OCI-LY7 (cell line): ENCODE measurements around the gene DGLUCY. TPM values are rescaled to one million over a fixed set of nuclear protein-coding genes. Genes with fewer than 3 reads are reported as not detected.

Experiments used
- BruUV-seq: library from RNA; stranded (reverse); fragments of 400-500 nt; replicated peaks from 2 replicates; lab custom pipeline; 2021; lab: Mats Ljungman, UMichigan
- CTCF ChIA-PET: fragments of 300-600 bp; sonication (Branson Sonifier 250); formaldehyde crosslinking; loops from one replicate; lab custom pipeline; 2022; ENCODE audit warnings: antibody characterized with exemption; ENCODE audit not compliant: unreplicated experiment; lab: Charles Lee
- POLR2A ChIA-PET: fragments of 300-600 bp; sonication (Branson Sonifier 250); formaldehyde crosslinking; loops from one replicate; lab custom pipeline; 2022; ENCODE audit warnings: antibody characterized with exemption; lab: Charles Lee
- DNase-seq: peaks from one replicate; pipeline ENCODE4 v3.0.0-alpha.2; 2015; ENCODE audit warnings: low spot score
- H2AFZ ChIP-seq: fragments of 200-600 bp; sonication (generic), shearing (Covaris generic); 2 replicates; pipeline ENCODE4 v1.6.1; 2014; ENCODE audit warnings: mild to moderate bottlenecking, antibody characterized with exemption, low read length, moderate library complexity
- H3K27ac ChIP-seq: fragments of 200-600 bp; sonication (generic); 2 replicates; pipeline ENCODE4 v1.5.1; 2014; ENCODE audit warnings: mixed run types, low read depth, mild to moderate bottlenecking, moderate library complexity, low read length, inconsistent platforms; ENCODE audit not compliant: poor library complexity, severe bottlenecking
- H3K36me3 ChIP-seq: fragments of 200-600 bp; sonication (generic); 2 replicates; pipeline ENCODE4 v1.6.1; 2014; ENCODE audit warnings: mild to moderate bottlenecking, antibody characterized with exemption, low read length, moderate library complexity, mixed read lengths; ENCODE audit not compliant: insufficient read depth
- H3K4me1 ChIP-seq: fragments of 200-600 bp; sonication (generic); 2 replicates; pipeline ENCODE4 v1.5.1; 2014; ENCODE audit warnings: mild to moderate bottlenecking, low read length; ENCODE audit not compliant: insufficient read depth, poor library complexity, severe bottlenecking
- H3K4me2 ChIP-seq: fragments of 200-600 bp; sonication (generic); 2 replicates; pipeline ENCODE4 v1.6.1; 2014; ENCODE audit warnings: mild to moderate bottlenecking, low read length
- H3K4me3 ChIP-seq: fragments of 200-600 bp; sonication (generic); 2 replicates; pipeline ENCODE4 v1.5.1; 2014; ENCODE audit warnings: mild to moderate bottlenecking, low read depth, low read length; ENCODE audit not compliant: poor library complexity, severe bottlenecking
- H3K79me2 ChIP-seq: fragments of 200-600 bp; sonication (generic); 2 replicates; pipeline ENCODE4 v1.6.1; 2016; ENCODE audit warnings: low read depth, mild to moderate bottlenecking, low read length, moderate library complexity, mixed read lengths; ENCODE audit not compliant: insufficient read depth
- H3K9me2 ChIP-seq: fragments of 200-600 bp; sonication (generic); 2 replicates; pipeline ENCODE4 v1.6.1; 2016; ENCODE audit warnings: mild to moderate bottlenecking, low read length, mixed read lengths; ENCODE audit not compliant: insufficient read depth
- H3K9me3 ChIP-seq: fragments of 200-600 bp; sonication (generic); 2 replicates; pipeline ENCODE4 v1.6.1; 2014; ENCODE audit warnings: mild to moderate bottlenecking, mixed run types, low read length, mixed read lengths
- H4K20me1 ChIP-seq: fragments of 200-600 bp; sonication (generic); 2 replicates; pipeline ENCODE4 v1.6.1; 2014; ENCODE audit warnings: mild to moderate bottlenecking, antibody characterized with exemption, low read length, moderate library complexity, mixed read lengths; ENCODE audit not compliant: insufficient read depth
- EZH2phosphoT487 ChIP-seq: fragments of 200-600 bp; sonication (generic); IDR thresholded peaks from 2 replicates; pipeline ENCODE4 v1.6.1; 2018; ENCODE audit warnings: low read depth, borderline replicate concordance, mild to moderate bottlenecking, mixed run types, antibody characterized with exemption, low read length, moderate library complexity, mixed read lengths
- intact Hi-C: fragments of 100-400 bp; cut with micrococcal nuclease; formaldehyde crosslinking; loops from one replicate; pipeline ENCODE4 v1.10.0; 2022; ENCODE audit not compliant: unreplicated experiment
- total RNA-seq, 2 experiments: library from RNA; depleted of rRNA in 1 of 2; stranded (reverse); fragments of >200 nt in 1 of 2; shearing (Covaris generic) in 1 of 2; gene quantifications; 2 replicates each; pipeline ENCODE4 v1.2.3, GENCODE V29; 2014 to 2022
- TF ChIP-seq, protein P1 (sequence below): fragments of 200-600 bp; sonication (generic); conservative IDR thresholded peaks from 2 replicates; pipeline ENCODE4 v1.5.1; 2014; ENCODE audit warnings: mild to moderate bottlenecking, antibody characterized with exemption, low read length, moderate library complexity, mixed read lengths

DGLUCY gene
- total RNA-seq, 2 experiments from 2014 or later = 37.6 to 56.8 TPM

DNA sequence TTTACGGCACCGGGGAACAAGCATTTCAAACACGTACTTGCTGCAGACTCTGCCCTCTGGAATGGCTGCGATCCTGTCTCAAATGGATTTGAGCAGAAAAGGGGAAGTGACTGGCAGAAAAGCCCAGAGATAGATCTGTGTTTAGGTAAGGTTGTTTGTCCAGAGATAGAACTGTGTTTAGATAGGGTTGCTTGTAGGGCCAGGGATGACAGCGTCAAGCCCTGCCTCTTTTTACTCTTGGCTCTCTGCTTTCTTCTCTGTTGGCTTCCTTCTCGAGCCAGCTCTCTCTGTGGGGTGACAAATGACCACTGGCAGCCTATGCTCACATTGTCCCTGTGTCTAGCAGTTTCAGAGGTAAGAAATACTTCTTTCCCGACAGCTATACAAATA lies 11.4 kb downstream of the DGLUCY start:
- CTCF ChIA-PET = no interaction called here
- no peak overlapping the region for H3K4me3 ChIP-seq
- intact Hi-C loops = no loop called here
- no peak overlapping the region for H3K4me2 ChIP-seq
- H3K79me2 ChIP-seq = 0 out of 2 replicates have a peak, but pooled peaks cover 4% of the 10 kb centered on the region
- H3K4me1 ChIP-seq = no peaks in the 10 kb centered on the region
- no peaks in the 10 kb centered on the region for H3K9me3 ChIP-seq
- DNase-seq = no peak
- H3K27ac ChIP-seq = no peak overlapping the region
- peaks cover 56% of the 10 kb centered on the region for H3K36me3 ChIP-seq
- no TSS peak for BruUV-seq
- TF ChIP-seq EZH2phosphoT487 = no peak
- TF ChIP-seq, protein P1, sequence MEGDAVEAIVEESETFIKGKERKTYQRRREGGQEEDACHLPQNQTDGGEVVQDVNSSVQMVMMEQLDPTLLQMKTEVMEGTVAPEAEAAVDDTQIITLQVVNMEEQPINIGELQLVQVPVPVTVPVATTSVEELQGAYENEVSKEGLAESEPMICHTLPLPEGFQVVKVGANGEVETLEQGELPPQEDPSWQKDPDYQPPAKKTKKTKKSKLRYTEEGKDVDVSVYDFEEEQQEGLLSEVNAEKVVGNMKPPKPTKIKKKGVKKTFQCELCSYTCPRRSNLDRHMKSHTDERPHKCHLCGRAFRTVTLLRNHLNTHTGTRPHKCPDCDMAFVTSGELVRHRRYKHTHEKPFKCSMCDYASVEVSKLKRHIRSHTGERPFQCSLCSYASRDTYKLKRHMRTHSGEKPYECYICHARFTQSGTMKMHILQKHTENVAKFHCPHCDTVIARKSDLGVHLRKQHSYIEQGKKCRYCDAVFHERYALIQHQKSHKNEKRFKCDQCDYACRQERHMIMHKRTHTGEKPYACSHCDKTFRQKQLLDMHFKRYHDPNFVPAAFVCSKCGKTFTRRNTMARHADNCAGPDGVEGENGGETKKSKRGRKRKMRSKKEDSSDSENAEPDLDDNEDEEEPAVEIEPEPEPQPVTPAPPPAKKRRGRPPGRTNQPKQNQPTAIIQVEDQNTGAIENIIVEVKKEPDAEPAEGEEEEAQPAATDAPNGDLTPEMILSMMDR = no peak
- POLR2A ChIA-PET = interaction anchor here (0.6 kb wide), 2 partner anchors 10 to 804 kb away, joined by 3 read pairs; no protein-coding TSS in a partner anchor
- no peak overlapping the region for H2AFZ ChIP-seq
- no peaks in the 10 kb centered on the region for H4K20me1 ChIP-seq
- H3K9me2 ChIP-seq = no peaks in the 10 kb centered on the region

DNA sequence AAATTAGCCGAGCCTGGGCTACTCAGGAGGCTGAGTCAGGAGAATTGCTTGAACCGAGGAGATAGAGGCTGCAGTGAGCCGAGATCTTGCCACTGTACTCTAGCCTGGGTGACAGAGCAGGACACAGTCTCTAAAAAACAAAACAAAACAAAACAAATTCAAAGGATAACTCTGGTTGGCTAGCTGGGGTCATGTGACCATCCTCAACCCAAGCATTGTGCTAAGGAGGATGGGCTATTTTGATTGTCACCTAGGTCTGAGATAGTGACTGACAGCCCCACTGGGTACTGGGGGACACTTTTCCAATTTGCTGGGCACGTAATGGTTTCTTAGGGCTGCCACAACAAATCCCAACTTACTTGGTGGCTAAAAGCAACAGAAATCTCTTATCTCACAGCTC lies 11.9 kb downstream of the DGLUCY start:
- POLR2A ChIA-PET = no interaction called here
- Histone ChIP-seq H2AFZ (no peak overlapping the region), H3K4me1 (no peaks in the 10 kb centered on the region), H4K20me1 (no peaks in the 10 kb centered on the region), H3K27ac (no peak overlapping the region), H3K9me2 (no peaks in the 10 kb centered on the region), H3K4me3 (no peak overlapping the region), H3K36me3 (peaks cover 61% of the 10 kb centered on the region), H3K9me3 (no peaks in the 10 kb centered on the region), H3K4me2 (no peak overlapping the region), H3K79me2 (0 out of 2 replicates have a peak, but pooled peaks cover 4% of the 10 kb centered on the region)
- no peak for TF ChIP-seq EZH2phosphoT487
- TF ChIP-seq, protein P1 = no peak
- CTCF ChIA-PET = no interaction called here
- BruUV-seq = no TSS peak
- intact Hi-C loops = no loop called here
- DNase-seq = no peak

DNA sequence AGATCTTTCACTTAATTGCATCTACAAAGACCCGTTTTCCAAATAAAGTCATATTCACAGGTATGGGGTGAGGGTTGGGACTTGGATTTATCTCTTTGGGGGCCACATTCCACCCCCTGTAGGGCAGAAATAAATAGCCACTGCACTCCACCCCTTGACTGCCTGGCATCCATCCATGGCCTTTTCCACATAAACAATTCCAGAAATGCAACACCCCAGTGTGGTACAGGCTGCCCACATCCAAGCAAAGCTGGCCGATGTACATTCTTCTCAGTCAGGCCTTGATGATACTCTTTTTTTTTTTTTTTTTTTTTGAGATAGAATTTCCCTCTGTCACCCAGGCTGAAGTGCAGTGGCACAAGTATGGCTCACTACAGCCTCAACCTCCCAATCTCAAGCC lies 12.9 kb downstream of the DGLUCY start:
- intact Hi-C loops = no loop called here
- POLR2A ChIA-PET = interaction anchor here (0.6 kb wide), 1 partner anchor 233 kb away, joined by 3 read pairs; no protein-coding TSS in a partner anchor
- Histone ChIP-seq H3K79me2 (0 out of 2 replicates have a peak, but pooled peaks cover 2% of the 10 kb centered on the region), H4K20me1 (no peaks in the 10 kb centered on the region), H3K27ac (no peak overlapping the region), H3K4me2 (no peak overlapping the region), H3K9me2 (no peaks in the 10 kb centered on the region), H3K9me3 (no peaks in the 10 kb centered on the region), H3K4me1 (no peaks in the 10 kb centered on the region), H2AFZ (no peak overlapping the region), H3K4me3 (no peak overlapping the region), H3K36me3 (peaks cover 70% of the 10 kb centered on the region)
- CTCF ChIA-PET = no interaction called here
- TF ChIP-seq, protein P1 = no peak
- no peak for TF ChIP-seq EZH2phosphoT487
- BruUV-seq = no TSS peak
- no peak for DNase-seq
